B cell (primary cell): ENCODE results near the gene SEC16A.

ENCODE experiments used
- CTCF ChIP-seq: fragments of 200-600 bp; IDR thresholded peaks from one replicate; pipeline ENCODE4 v1.8.0; 2022; ENCODE audit warnings: antibody characterized with exemption, mild to moderate bottlenecking
- EZH2 ChIP-seq: IDR thresholded peaks from 2 replicates; pipeline ENCODE4 v1.6.1; 2012; ENCODE audit warnings: borderline replicate concordance, low read depth, mild to moderate bottlenecking, moderate library complexity, low read length; ENCODE audit not compliant: insufficient read depth, poor library complexity, severe bottlenecking

- TF ChIP-seq CTCF = no peak
- TF ChIP-seq EZH2 = no peak
Observed at GRCh38 chr9:136432591-136432990, 50.2 kb downstream of the SEC16A start.
